ENCODE data around the gene ANKDD1B. TPM values are rescaled to one million over a fixed set of nuclear protein-coding genes. Genes with fewer than 3 reads are reported as not detected.

ANKDD1B gene
- total and polyA plus RNA-seq, 9 of the 15 experiments (the other 6 are each of a cell fraction or from before 2014, with no cell fraction given): 0.04 to 0.29 (median 0.18) TPM; not detected in 1

DNA sequence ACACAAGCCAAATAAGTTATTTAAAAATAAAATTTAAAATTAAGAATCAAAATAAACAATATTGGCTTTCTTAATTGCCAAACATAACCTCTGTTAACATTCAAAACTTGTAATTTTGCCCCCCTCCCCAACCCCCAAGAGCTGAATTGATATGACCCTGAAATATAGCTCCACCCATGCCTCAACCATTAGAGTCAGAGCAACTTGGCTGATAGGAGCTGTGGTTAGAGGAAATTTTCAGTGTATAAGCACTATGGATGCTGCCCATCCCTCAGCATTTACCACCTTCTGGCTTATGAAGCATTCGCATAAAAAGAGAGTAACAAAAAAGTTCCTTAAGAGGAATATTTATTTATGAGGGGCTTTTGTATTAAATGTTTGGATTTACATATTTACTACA is 99.9 kb downstream of the ANKDD1B start:
- Histone ChIP-seq H3K79me2 (ENCODE audit: control insufficient read depth, insufficient read depth, low read length) (peaks cover 58% of the 10 kb centered on the region), H3K36me3 (ENCODE audit: control insufficient read depth, insufficient read depth, low read length) (peaks cover 62% of the 10 kb centered on the region)
- POLR2A ChIA-PET: interaction anchor here (0.5 kb wide), 2 partner anchors 186 to 480 kb away, joined by 3 to 4 read pairs; no protein-coding TSS in a partner anchor
- TF ChIP-seq CC2D1A (IDR thresholded peaks at IDR 0.05) (no peak), HNRNPLL (IDR thresholded peaks at IDR 0.05; ENCODE audit: low read depth, low read length, poor library complexity, severe bottlenecking) (no peak), HNRNPK (IDR thresholded peaks at IDR 0.05; ENCODE audit: low read depth, low read length, poor library complexity, severe bottlenecking) (no peak), NFYB (IDR thresholded peaks at IDR 0.05; ENCODE audit: extremely low read depth, insufficient read length) (no peak), NCOA1 (IDR thresholded peaks at IDR 0.05; ENCODE audit: low read depth) (no peak), IFI16 (CRISPR knock-in tag; IDR thresholded peaks at IDR 0.05) (no peak), ZNF41 (CRISPR knock-in tag; conservative IDR thresholded peaks at IDR 0.05) (no peak)
- TF ChIP-seq, protein P1, sequence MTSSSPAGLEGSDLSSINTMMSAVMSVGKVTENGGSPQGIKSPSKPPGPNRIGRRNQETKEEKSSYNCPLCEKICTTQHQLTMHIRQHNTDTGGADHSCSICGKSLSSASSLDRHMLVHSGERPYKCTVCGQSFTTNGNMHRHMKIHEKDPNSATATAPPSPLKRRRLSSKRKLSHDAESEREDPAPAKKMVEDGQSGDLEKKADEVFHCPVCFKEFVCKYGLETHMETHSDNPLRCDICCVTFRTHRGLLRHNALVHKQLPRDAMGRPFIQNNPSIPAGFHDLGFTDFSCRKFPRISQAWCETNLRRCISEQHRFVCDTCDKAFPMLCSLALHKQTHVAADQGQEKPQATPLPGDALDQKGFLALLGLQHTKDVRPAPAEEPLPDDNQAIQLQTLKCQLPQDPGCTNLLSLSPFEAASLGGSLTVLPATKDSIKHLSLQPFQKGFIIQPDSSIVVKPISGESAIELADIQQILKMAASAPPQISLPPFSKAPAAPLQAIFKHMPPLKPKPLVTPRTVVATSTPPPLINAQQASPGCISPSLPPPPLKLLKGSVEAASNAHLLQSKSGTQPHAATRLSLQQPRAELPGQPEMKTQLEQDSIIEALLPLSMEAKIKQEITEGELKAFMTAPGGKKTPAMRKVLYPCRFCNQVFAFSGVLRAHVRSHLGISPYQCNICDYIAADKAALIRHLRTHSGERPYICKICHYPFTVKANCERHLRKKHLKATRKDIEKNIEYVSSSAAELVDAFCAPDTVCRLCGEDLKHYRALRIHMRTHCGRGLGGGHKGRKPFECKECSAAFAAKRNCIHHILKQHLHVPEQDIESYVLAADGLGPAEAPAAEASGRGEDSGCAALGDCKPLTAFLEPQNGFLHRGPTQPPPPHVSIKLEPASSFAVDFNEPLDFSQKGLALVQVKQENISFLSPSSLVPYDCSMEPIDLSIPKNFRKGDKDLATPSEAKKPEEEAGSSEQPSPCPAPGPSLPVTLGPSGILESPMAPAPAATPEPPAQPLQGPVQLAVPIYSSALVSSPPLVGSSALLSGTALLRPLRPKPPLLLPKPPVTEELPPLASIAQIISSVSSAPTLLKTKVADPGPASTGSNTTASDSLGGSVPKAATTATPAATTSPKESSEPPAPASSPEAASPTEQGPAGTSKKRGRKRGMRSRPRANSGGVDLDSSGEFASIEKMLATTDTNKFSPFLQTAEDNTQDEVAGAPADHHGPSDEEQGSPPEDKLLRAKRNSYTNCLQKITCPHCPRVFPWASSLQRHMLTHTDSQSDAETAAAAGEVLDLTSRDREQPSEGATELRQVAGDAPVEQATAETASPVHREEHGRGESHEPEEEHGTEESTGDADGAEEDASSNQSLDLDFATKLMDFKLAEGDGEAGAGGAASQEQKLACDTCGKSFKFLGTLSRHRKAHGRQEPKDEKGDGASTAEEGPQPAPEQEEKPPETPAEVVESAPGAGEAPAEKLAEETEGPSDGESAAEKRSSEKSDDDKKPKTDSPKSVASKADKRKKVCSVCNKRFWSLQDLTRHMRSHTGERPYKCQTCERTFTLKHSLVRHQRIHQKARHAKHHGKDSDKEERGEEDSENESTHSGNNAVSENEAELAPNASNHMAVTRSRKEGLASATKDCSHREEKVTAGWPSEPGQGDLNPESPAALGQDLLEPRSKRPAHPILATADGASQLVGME (CRISPR knock-in tag; IDR thresholded peaks at IDR 0.05): no peak
- TF ChIP-seq, protein P2, sequence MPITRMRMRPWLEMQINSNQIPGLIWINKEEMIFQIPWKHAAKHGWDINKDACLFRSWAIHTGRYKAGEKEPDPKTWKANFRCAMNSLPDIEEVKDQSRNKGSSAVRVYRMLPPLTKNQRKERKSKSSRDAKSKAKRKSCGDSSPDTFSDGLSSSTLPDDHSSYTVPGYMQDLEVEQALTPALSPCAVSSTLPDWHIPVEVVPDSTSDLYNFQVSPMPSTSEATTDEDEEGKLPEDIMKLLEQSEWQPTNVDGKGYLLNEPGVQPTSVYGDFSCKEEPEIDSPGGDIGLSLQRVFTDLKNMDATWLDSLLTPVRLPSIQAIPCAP (CRISPR knock-in tag; IDR thresholded peaks at IDR 0.05; ENCODE audit: borderline replicate concordance): no peak
- TF ChIP-seq, protein P3, sequence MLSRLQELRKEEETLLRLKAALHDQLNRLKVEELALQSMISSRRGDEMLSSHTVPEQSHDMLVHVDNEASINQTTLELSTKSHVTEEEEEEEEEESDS (CRISPR knock-in tag; IDR thresholded peaks at IDR 0.05): no peak
- TF ChIP-seq, protein P4, sequence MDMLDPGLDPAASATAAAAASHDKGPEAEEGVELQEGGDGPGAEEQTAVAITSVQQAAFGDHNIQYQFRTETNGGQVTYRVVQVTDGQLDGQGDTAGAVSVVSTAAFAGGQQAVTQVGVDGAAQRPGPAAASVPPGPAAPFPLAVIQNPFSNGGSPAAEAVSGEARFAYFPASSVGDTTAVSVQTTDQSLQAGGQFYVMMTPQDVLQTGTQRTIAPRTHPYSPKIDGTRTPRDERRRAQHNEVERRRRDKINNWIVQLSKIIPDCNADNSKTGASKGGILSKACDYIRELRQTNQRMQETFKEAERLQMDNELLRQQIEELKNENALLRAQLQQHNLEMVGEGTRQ (CRISPR knock-in tag; IDR thresholded peaks at IDR 0.05): no peak
- TF ChIP-seq, protein P5, sequence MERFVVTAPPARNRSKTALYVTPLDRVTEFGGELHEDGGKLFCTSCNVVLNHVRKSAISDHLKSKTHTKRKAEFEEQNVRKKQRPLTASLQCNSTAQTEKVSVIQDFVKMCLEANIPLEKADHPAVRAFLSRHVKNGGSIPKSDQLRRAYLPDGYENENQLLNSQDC (CRISPR knock-in tag; IDR thresholded peaks at IDR 0.05): no peak
- TF ChIP-seq, protein P6, sequence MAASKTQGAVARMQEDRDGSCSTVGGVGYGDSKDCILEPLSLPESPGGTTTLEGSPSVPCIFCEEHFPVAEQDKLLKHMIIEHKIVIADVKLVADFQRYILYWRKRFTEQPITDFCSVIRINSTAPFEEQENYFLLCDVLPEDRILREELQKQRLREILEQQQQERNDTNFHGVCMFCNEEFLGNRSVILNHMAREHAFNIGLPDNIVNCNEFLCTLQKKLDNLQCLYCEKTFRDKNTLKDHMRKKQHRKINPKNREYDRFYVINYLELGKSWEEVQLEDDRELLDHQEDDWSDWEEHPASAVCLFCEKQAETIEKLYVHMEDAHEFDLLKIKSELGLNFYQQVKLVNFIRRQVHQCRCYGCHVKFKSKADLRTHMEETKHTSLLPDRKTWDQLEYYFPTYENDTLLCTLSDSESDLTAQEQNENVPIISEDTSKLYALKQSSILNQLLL (CRISPR knock-in tag; IDR thresholded peaks at IDR 0.05; ENCODE audit: borderline replicate concordance): no peak

More for the DNA sequence above, 99.9 kb downstream of the ANKDD1B start:
- CTCF ChIA-PET (ENCODE audit: low intra/inter-chr PET ratio): interaction anchor here (0.6 kb wide), 1 partner anchor 692 kb away, joined by 3 read pairs; no protein-coding TSS in a partner anchor
- Histone ChIP-seq H3K4me1 (replicated peaks in 1 of 2; ENCODE audit: control insufficient read depth in 2 of 2, insufficient read depth in 2 of 2, low read length in 2 of 2) (peaks cover 2 to 24% of the 10 kb centered on the region in 2 experiments; a peak in 2 of 5 replicates), H4K20me1 (replicated peaks; ENCODE audit: control insufficient read depth, insufficient read depth, low read length) (no peaks in the 10 kb centered on the region), H3K4me2 (ENCODE audit: insufficient read depth, low read length) (no peak overlapping the region), H3K9me1 (ENCODE audit: control insufficient read depth, insufficient read depth, low read length) (no peaks in the 10 kb centered on the region), H3K27me3 (ENCODE audit: control insufficient read depth in 2 of 2, insufficient read depth in 2 of 2, low read length in 2 of 2) (no peaks in the 10 kb centered on the region), H3K9me3 (replicated peaks; ENCODE audit: control insufficient read depth, insufficient read depth, low read depth, low read length) (no peaks in the 10 kb centered on the region), H3K4me3 (no peak overlapping the region), H3K27ac (ENCODE audit: extremely low read depth, low read depth, low read length) (no peak overlapping the region), H3K9ac (ENCODE audit: insufficient read depth in 1 of 2, low read depth in 2 of 2, low read length in 2 of 2) (no peak overlapping the region), H2AFZ (ENCODE audit: low read depth, low read length) (no peak overlapping the region)
- 0 out of 3 replicates have a peak, but pooled peaks have one; percentile 25 for ATAC-seq
- no TSS peak for BruUV-seq (replicated peaks)
- FAIRE-seq: no peak
- 100% methylated on average over 1 of the region's 1 CpG for whole genome bisulfite sequencing (ENCODE audit: insufficient coverage, low coverage, missing lambda C conversion rate)
- no peak for DNase-seq (ENCODE audit: extremely low read depth in 1 of 4, low spot score in 3 of 4)
- in situ Hi-C loops (cut with MboI): no loop called here
- intact Hi-C loops (cut with micrococcal nuclease): no loop called here

Data from K562 (cell line).